ENCODE results near the gene OVCH1.

DNA sequence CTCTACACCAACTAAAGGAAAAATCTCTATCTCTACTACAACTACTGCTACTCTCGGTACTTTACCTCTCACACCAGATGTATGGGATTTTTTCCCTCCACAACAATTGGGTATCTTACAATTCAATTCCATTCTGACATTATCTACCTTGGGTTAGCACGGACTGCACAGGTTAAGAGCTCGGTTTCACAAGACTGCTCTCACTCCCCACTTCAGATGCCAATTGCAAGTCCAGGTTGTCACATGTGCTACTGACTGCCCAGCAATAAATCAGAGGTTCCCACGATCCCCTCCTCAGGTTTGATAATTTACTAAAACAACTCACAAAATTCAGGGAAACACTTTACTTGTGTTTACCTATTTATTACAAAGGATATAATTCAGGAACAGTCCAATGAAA, 58.0 kb downstream of the OVCH1 start:
- TF ChIP-seq, protein P1, sequence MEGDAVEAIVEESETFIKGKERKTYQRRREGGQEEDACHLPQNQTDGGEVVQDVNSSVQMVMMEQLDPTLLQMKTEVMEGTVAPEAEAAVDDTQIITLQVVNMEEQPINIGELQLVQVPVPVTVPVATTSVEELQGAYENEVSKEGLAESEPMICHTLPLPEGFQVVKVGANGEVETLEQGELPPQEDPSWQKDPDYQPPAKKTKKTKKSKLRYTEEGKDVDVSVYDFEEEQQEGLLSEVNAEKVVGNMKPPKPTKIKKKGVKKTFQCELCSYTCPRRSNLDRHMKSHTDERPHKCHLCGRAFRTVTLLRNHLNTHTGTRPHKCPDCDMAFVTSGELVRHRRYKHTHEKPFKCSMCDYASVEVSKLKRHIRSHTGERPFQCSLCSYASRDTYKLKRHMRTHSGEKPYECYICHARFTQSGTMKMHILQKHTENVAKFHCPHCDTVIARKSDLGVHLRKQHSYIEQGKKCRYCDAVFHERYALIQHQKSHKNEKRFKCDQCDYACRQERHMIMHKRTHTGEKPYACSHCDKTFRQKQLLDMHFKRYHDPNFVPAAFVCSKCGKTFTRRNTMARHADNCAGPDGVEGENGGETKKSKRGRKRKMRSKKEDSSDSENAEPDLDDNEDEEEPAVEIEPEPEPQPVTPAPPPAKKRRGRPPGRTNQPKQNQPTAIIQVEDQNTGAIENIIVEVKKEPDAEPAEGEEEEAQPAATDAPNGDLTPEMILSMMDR (IDR thresholded peaks at IDR 0.05) = no peak
- TF ChIP-seq POLR2A (IDR thresholded peaks at IDR 0.05) = no peak
- TF ChIP-seq POLR2AphosphoS5 (IDR thresholded peaks at IDR 0.05) = no peak
